HepG2 (cell line): Measurements from ENCODE around the gene NAGS. TPM values are rescaled to one million over a fixed set of nuclear protein-coding genes. Genes with fewer than 3 reads are reported as not detected.
A peak's percentile ranks its signal among the peaks of the same experiment; 100 is the strongest.

ENCODE experiments used
- ADNP ChIP-seq: sonication (generic); formaldehyde crosslinking; IDR thresholded peaks from 2 replicates; pipeline ENCODE4 v1.4.0; 2020; ENCODE audit warnings: missing genetic modification reagents
- ASH2L ChIP-seq: fragments of 300-600, 200-600 bp; sonication (generic); IDR thresholded peaks from 2 replicates; pipeline ENCODE4 v1.7.0; 2017; ENCODE audit warnings: low read depth, mild to moderate bottlenecking, moderate library complexity, mixed read lengths, low read length; ENCODE audit not compliant: insufficient read length
- ETV5 ChIP-seq: IDR thresholded peaks from 2 replicates; pipeline ENCODE4 v1.6.1; 2018; ENCODE audit warnings: missing biosample characterization, missing genetic modification reagents, inconsistent platforms, borderline replicate concordance
- GZF1 ChIP-seq: sonication (generic); formaldehyde crosslinking; IDR thresholded peaks from 2 replicates; pipeline ENCODE4 v1.5.1; 2020; ENCODE audit warnings: mild to moderate bottlenecking, missing genetic modification reagents
- LCORL ChIP-seq, 2 experiments: fragments of 450-650 bp in 1 of 2; sonication (generic) in 1 of 2; formaldehyde crosslinking in 1 of 2; IDR thresholded peaks; 2 replicates each; pipeline versions ENCODE4 v1.5.0 to v1.6.1; 2017 to 2020; ENCODE audit warnings: antibody characterized with exemption in 1 of 2, missing genetic modification reagents in 1 of 2
- NCOA5 ChIP-seq: sonication (generic); formaldehyde crosslinking; IDR thresholded peaks from 2 replicates; pipeline ENCODE4 v1.4.0; 2020; ENCODE audit warnings: missing genetic modification reagents
- NFE2L2 ChIP-seq: fragments of 150-350 bp; IDR thresholded peaks from 2 replicates; pipeline ENCODE4 v1.6.1; 2014; ENCODE audit warnings: low read length
- SP1 ChIP-seq, 2 experiments: fragments of 450-650 bp in 1 of 2; sonication (generic) in 1 of 2; formaldehyde crosslinking in 1 of 2; IDR thresholded peaks; 2 replicates each; pipeline versions ENCODE4 v1.4.0 to v1.6.1; 2016 to 2020; ENCODE audit warnings: missing genetic modification reagents in 1 of 2
- ZFY ChIP-seq: sonication (generic); formaldehyde crosslinking; IDR thresholded peaks from 2 replicates; pipeline ENCODE4 v1.4.0; 2020; ENCODE audit warnings: missing genetic modification reagents
- ZNF501 ChIP-seq: sonication (generic); formaldehyde crosslinking; IDR thresholded peaks from 2 replicates; pipeline ENCODE4 v1.5.1; 2020; ENCODE audit warnings: mild to moderate bottlenecking, moderate library complexity, missing genetic modification reagents
- ZNF567 ChIP-seq: sonication (generic); formaldehyde crosslinking; IDR thresholded peaks from 2 replicates; pipeline ENCODE4 v1.8.1; 2023; ENCODE audit warnings: mild to moderate bottlenecking, missing genetic modification reagents, borderline replicate concordance
- polyA plus RNA-seq, 8 experiments: library from polyadenylated mRNA; depleted of rRNA in 3 of 8; stranded (reverse) in 7 of 8; unstranded in 1 of 8; fragments of >200 nt; fragmentation: Illumina TruSeq in 4 of 8; extraction: Trizol in 4 of 8; gene quantifications; 2 replicates each; pipeline versions ENCODE4 v1.2.1 to v1.2.3, GENCODE V29; 2011 to 2016; ENCODE audit warnings: low read depth in 4 of 8, missing spikeins in 1 of 8, mixed read lengths in 1 of 8; ENCODE audit not compliant: insufficient read depth in 1 of 8
- total RNA-seq, 5 experiments: library from RNA; depleted of rRNA; stranded (reverse); fragments of >200 nt; fragmentation: Illumina TruSeq; extraction: Trizol; gene quantifications; 2 replicates each; pipeline ENCODE4 v1.2.3, GENCODE V29; 2016; ENCODE audit warnings: low read depth in 1 of 5
- TF ChIP-seq, protein P1 (sequence below): sonication (generic); formaldehyde crosslinking; IDR thresholded peaks from 2 replicates; pipeline ENCODE4 v1.4.0; 2020; ENCODE audit warnings: missing genetic modification reagents, borderline replicate concordance
- TF ChIP-seq, protein P2 (sequence below): sonication (generic); formaldehyde crosslinking; IDR thresholded peaks from 2 replicates; pipeline ENCODE4 v1.4.0; 2020; ENCODE audit warnings: missing genetic modification reagents, borderline replicate concordance
- TF ChIP-seq, protein P3 (sequence below): sonication (generic); formaldehyde crosslinking; IDR thresholded peaks from 2 replicates; pipeline ENCODE4 v1.5.1; 2020; ENCODE audit warnings: missing genetic modification reagents, mild to moderate bottlenecking, borderline replicate concordance
- TF ChIP-seq, protein P4 (sequence below): sonication (generic); formaldehyde crosslinking; IDR thresholded peaks from 2 replicates; pipeline ENCODE4 v1.5.1; 2020; ENCODE audit warnings: mild to moderate bottlenecking, missing genetic modification reagents, borderline replicate concordance

Gene NAGS
- total and polyA plus RNA-seq, 2 of the 13 experiments (the other 11 are each of a cell fraction or from before 2014, with no cell fraction given) = 4.3 to 5.1 TPM

DNA sequence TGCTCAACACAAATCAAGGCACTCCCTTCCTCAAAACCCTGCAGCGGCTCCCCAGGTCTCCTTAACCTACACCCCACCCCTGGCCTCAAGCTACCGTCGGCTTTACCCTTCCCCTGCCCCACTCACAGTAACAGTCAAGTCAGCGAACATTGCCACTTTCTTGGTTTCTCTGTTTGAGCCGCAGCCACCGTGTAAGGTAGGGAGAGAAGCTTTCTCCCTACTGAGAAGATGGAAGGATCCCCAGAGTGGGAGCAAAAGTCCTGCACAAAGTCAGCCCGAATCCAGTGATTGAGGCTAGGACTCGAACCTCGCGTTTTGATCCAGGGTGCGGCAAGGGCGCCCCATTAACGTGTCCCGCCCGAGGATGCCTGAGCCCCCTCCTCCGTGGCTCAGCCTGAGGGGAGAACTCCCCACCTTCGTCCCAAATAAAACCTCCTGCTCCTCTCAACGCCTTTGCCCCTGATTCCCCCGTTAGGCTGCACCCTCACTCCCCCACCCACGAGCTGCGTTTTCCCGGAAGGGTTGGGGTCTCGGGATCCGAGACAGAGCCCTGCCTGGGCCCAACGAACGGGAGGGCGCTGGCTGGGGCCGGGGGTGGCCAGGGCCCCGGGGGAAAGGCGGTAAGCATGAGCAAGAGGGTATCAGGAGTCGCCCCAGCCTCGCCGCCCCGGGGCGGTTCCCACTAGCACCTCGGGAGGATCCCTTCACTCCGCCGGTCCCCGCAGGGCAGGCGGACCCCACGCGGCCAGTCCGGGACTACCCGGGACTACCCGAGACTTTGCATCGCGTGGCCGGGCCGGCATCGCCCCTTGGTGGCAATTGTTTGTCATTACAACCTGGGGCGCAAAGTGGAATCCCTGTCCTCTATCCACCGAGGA lies 9.9 kb upstream of the NAGS start (continued):
- TF ChIP-seq, protein P1, sequence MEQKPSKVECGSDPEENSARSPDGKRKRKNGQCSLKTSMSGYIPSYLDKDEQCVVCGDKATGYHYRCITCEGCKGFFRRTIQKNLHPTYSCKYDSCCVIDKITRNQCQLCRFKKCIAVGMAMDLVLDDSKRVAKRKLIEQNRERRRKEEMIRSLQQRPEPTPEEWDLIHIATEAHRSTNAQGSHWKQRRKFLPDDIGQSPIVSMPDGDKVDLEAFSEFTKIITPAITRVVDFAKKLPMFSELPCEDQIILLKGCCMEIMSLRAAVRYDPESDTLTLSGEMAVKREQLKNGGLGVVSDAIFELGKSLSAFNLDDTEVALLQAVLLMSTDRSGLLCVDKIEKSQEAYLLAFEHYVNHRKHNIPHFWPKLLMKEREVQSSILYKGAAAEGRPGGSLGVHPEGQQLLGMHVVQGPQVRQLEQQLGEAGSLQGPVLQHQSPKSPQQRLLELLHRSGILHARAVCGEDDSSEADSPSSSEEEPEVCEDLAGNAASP (CRISPR knock-in tag) = 0 out of 2 replicates have a peak, but pooled peaks have one; percentile 20
- TF ChIP-seq ZFY (CRISPR knock-in tag) (no peak), GZF1 (CRISPR knock-in tag) (no peak), ADNP (CRISPR knock-in tag) (no peak), ZNF501 (0 out of 2 replicates have a peak, but pooled peaks have one; percentile 37), NFE2L2 (no peak), ZNF567 (CRISPR knock-in tag) (no peak), NCOA5 (CRISPR knock-in tag) (no peak), ETV5 (CRISPR knock-in tag) (no peak), LCORL (IDR thresholded peaks at IDR 0.05) (no peak), LCORL (CRISPR knock-in tag; IDR thresholded peaks at IDR 0.05) (peak; percentile 34; the same call in 1 of the 2 replicates), SP1 (IDR thresholded peaks at IDR 0.05) (no peak), SP1 (CRISPR knock-in tag; IDR thresholded peaks at IDR 0.05) (no peak), ASH2L (no peak)
- TF ChIP-seq, protein P2, sequence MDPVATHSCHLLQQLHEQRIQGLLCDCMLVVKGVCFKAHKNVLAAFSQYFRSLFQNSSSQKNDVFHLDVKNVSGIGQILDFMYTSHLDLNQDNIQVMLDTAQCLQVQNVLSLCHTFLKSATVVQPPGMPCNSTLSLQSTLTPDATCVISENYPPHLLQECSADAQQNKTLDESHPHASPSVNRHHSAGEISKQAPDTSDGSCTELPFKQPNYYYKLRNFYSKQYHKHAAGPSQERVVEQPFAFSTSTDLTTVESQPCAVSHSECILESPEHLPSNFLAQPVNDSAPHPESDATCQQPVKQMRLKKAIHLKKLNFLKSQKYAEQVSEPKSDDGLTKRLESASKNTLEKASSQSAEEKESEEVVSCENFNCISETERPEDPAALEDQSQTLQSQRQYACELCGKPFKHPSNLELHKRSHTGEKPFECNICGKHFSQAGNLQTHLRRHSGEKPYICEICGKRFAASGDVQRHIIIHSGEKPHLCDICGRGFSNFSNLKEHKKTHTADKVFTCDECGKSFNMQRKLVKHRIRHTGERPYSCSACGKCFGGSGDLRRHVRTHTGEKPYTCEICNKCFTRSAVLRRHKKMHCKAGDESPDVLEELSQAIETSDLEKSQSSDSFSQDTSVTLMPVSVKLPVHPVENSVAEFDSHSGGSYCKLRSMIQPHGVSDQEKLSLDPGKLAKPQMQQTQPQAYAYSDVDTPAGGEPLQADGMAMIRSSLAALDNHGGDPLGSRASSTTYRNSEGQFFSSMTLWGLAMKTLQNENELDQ (CRISPR knock-in tag) = no peak
- TF ChIP-seq, protein P3, sequence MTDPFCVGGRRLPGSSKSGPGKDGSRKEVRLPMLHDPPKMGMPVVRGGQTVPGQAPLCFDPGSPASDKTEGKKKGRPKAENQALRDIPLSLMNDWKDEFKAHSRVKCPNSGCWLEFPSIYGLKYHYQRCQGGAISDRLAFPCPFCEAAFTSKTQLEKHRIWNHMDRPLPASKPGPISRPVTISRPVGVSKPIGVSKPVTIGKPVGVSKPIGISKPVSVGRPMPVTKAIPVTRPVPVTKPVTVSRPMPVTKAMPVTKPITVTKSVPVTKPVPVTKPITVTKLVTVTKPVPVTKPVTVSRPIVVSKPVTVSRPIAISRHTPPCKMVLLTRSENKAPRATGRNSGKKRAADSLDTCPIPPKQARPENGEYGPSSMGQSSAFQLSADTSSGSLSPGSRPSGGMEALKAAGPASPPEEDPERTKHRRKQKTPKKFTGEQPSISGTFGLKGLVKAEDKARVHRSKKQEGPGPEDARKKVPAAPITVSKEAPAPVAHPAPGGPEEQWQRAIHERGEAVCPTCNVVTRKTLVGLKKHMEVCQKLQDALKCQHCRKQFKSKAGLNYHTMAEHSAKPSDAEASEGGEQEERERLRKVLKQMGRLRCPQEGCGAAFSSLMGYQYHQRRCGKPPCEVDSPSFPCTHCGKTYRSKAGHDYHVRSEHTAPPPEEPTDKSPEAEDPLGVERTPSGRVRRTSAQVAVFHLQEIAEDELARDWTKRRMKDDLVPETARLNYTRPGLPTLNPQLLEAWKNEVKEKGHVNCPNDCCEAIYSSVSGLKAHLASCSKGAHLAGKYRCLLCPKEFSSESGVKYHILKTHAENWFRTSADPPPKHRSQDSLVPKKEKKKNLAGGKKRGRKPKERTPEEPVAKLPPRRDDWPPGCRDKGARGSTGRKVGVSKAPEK (CRISPR knock-in tag) = no peak
- TF ChIP-seq, protein P4, sequence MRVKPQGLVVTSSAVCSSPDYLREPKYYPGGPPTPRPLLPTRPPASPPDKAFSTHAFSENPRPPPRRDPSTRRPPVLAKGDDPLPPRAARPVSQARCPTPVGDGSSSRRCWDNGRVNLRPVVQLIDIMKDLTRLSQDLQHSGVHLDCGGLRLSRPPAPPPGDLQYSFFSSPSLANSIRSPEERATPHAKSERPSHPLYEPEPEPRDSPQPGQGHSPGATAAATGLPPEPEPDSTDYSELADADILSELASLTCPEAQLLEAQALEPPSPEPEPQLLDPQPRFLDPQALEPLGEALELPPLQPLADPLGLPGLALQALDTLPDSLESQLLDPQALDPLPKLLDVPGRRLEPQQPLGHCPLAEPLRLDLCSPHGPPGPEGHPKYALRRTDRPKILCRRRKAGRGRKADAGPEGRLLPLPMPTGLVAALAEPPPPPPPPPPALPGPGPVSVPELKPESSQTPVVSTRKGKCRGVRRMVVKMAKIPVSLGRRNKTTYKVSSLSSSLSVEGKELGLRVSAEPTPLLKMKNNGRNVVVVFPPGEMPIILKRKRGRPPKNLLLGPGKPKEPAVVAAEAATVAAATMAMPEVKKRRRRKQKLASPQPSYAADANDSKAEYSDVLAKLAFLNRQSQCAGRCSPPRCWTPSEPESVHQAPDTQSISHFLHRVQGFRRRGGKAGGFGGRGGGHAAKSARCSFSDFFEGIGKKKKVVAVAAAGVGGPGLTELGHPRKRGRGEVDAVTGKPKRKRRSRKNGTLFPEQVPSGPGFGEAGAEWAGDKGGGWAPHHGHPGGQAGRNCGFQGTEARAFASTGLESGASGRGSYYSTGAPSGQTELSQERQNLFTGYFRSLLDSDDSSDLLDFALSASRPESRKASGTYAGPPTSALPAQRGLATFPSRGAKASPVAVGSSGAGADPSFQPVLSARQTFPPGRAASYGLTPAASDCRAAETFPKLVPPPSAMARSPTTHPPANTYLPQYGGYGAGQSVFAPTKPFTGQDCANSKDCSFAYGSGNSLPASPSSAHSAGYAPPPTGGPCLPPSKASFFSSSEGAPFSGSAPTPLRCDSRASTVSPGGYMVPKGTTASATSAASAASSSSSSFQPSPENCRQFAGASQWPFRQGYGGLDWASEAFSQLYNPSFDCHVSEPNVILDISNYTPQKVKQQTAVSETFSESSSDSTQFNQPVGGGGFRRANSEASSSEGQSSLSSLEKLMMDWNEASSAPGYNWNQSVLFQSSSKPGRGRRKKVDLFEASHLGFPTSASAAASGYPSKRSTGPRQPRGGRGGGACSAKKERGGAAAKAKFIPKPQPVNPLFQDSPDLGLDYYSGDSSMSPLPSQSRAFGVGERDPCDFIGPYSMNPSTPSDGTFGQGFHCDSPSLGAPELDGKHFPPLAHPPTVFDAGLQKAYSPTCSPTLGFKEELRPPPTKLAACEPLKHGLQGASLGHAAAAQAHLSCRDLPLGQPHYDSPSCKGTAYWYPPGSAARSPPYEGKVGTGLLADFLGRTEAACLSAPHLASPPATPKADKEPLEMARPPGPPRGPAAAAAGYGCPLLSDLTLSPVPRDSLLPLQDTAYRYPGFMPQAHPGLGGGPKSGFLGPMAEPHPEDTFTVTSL (CRISPR knock-in tag) = no peak
